GM18519 (cell line): ENCODE results near the gene PCSK5.

Experiments
- ATAC-seq: cut with Tn5 transposase; IDR thresholded peaks from one replicate; pipeline ENCODE4 v1.9.1; 2021; ENCODE audit warnings: mild to moderate bottlenecking, moderate library complexity; ENCODE audit not compliant: unreplicated experiment, low FRiP score

The PCSK5 gene

GRCh38 chr9:75997206-75997605 lies 106.7 kb downstream of the PCSK5 start:
- no peak for ATAC-seq

- no peak for ATAC-seq
These were observed 107.8 kb downstream of the PCSK5 start for GRCh38 chr9:75998096-75998780.

- no peak for ATAC-seq
These were observed 111.0 kb downstream of the PCSK5 start for GRCh38 chr9:76001459-76001858.

GRCh38 chr9:76003041-76003440 lies 112.6 kb downstream of the PCSK5 start:
- ATAC-seq = no peak

GRCh38 chr9:76004526-76004925 lies 114.1 kb downstream of the PCSK5 start:
- peak; percentile 90 for ATAC-seq

- no peak for ATAC-seq
These were observed 117.5 kb downstream of the PCSK5 start for GRCh38 chr9:76007935-76008334.

- no peak for ATAC-seq
These were observed 123.3 kb downstream of the PCSK5 start for GRCh38 chr9:76013809-76014208.

- no peak for ATAC-seq
These were observed 127.8 kb downstream of the PCSK5 start for GRCh38 chr9:76018235-76018634.

- ATAC-seq = no peak
These were observed 128.3 kb downstream of the PCSK5 start for GRCh38 chr9:76018761-76019160.

- ATAC-seq = no peak
These were observed 130.2 kb downstream of the PCSK5 start for GRCh38 chr9:76020652-76021051.

GRCh38 chr9:76022317-76022716 lies 131.8 kb downstream of the PCSK5 start:
- no peak for ATAC-seq

GRCh38 chr9:76023715-76024195 lies 133.3 kb downstream of the PCSK5 start:
- ATAC-seq = no peak

GRCh38 chr9:76025286-76025685 lies 134.8 kb downstream of the PCSK5 start:
- ATAC-seq = no peak

GRCh38 chr9:76026796-76027195 lies 136.3 kb downstream of the PCSK5 start:
- no peak for ATAC-seq

- no peak for ATAC-seq
These were observed 136.9 kb downstream of the PCSK5 start for GRCh38 chr9:76027416-76027815.

- ATAC-seq = no peak
These were observed 137.4 kb downstream of the PCSK5 start for GRCh38 chr9:76027861-76028260.

GRCh38 chr9:76032038-76032796 lies 141.7 kb downstream of the PCSK5 start:
- no peak for ATAC-seq

- no peak for ATAC-seq
These were observed 142.4 kb downstream of the PCSK5 start for GRCh38 chr9:76032797-76033373.

- no peak for ATAC-seq
These were observed 143.6 kb downstream of the PCSK5 start for GRCh38 chr9:76034049-76034448.

- no peak for ATAC-seq
These were observed 146.3 kb downstream of the PCSK5 start for GRCh38 chr9:76036762-76037161.

GRCh38 chr9:76037587-76038225 lies 147.2 kb downstream of the PCSK5 start:
- no peak for ATAC-seq
